GM12878 (cell line): Measurements from ENCODE around the gene GRM7. TPM values are rescaled to one million over a fixed set of nuclear protein-coding genes. Genes with fewer than 3 reads are reported as not detected.

Experiments
- ATAC-seq: fragments of 200-7000 bp; cut with Tn5 transposase; 3 replicates; pipeline ENCODE4 v1.9.1; 2020; ENCODE audit warnings: mild to moderate bottlenecking, moderate library complexity
- BruUV-seq: library from RNA; stranded (reverse); fragments of 400-500 nt; replicated peaks from 2 replicates; lab custom pipeline; 2021; lab: Mats Ljungman, UMichigan
- CTCF ChIA-PET: fragments of 300-600 bp; sonication (Branson Sonifier 250); formaldehyde crosslinking; extraction: SDS; loops from one replicate; lab custom pipeline; 2021; ENCODE audit warnings: inconsistent platforms; lab: Yijun Ruan, JAX
- POLR2A ChIA-PET: fragments of 350-600 bp; formaldehyde crosslinking; extraction: SDS; loops from one replicate; lab custom pipeline; 2021; ENCODE audit warnings: inconsistent platforms; lab: Charles Lee
- RAD21 ChIA-PET: fragments of 300-600 bp; sonication (Branson Sonifier 250); formaldehyde crosslinking; loops from one replicate; lab custom pipeline; 2023; ENCODE audit warnings: antibody characterized with exemption; ENCODE audit not compliant: unreplicated experiment; lab: Charles Lee
- SMC1A ChIA-PET: fragments of 300-600 bp; sonication (Branson Sonifier 250); formaldehyde crosslinking; loops from one replicate; lab custom pipeline; 2023; ENCODE audit not compliant: unreplicated experiment, uncharacterized antibody; lab: Charles Lee
- DNase-seq: peaks from one replicate; pipeline ENCODE4 v3.0.0-alpha.2; 2011; ENCODE audit warnings: low read depth, low spot score
- FAIRE-seq: peaks from 3 replicates; lab custom pipeline; 2011; peaks lifted over from hg19 to GRCh38; lab: Jason Lieb, UNC
- H2AFZ ChIP-seq: 2 replicates; pipeline ENCODE4 v1.6.0; 2011; ENCODE audit warnings: low read depth, low read length, control low read depth; ENCODE audit not compliant: control insufficient read depth
- H3K27ac ChIP-seq: 2 replicates; pipeline ENCODE4 v1.5.1; 2011; ENCODE audit warnings: control low read depth; ENCODE audit not compliant: control insufficient read depth, insufficient read depth
- H3K27me3 ChIP-seq, 2 experiments: replicated peaks in 1 of 2; 2 replicates each; pipeline versions ENCODE4 v1.6.0 to v1.6.1; 2011; ENCODE audit warnings: low read length in 1 of 2; ENCODE audit not compliant: control insufficient read depth in 2 of 2, insufficient read depth in 2 of 2
- H3K36me3 ChIP-seq, 2 experiments: 2 replicates each; pipeline ENCODE4 v1.5.1; 2011; ENCODE audit warnings: low read length in 1 of 2; ENCODE audit not compliant: control insufficient read depth in 2 of 2, insufficient read depth in 2 of 2
- H3K4me1 ChIP-seq: 2 replicates; pipeline ENCODE4 v1.6.1; 2011; ENCODE audit warnings: mild to moderate bottlenecking, low read length, moderate library complexity, mixed read lengths; ENCODE audit not compliant: control insufficient read depth, insufficient read depth
- H3K4me2 ChIP-seq: 2 replicates; pipeline ENCODE4 v1.6.0; 2011; ENCODE audit warnings: control low read depth; ENCODE audit not compliant: control insufficient read depth, insufficient read depth
- H3K4me3 ChIP-seq: fragments of 200-600 bp; sonication (generic); 2 replicates; pipeline ENCODE4 v1.5.1; 2016
- H3K79me2 ChIP-seq: 2 replicates; pipeline ENCODE4 v1.6.0; 2011; ENCODE audit warnings: low read length; ENCODE audit not compliant: control insufficient read depth, insufficient read depth
- H3K9ac ChIP-seq: 2 replicates; pipeline ENCODE4 v1.8.0; 2011; ENCODE audit warnings: low read length, control low read depth, mixed read lengths; ENCODE audit not compliant: control insufficient read depth, insufficient read depth
- H3K9me3 ChIP-seq: replicated peaks from 3 replicates; pipeline ENCODE4 v1.5.1; 2011; ENCODE audit warnings: mild to moderate bottlenecking, low read length; ENCODE audit not compliant: control insufficient read depth, insufficient read depth
- H4K20me1 ChIP-seq: 2 replicates; pipeline ENCODE4 v1.6.0; 2011; ENCODE audit not compliant: control insufficient read depth, insufficient read depth
- CTCF ChIP-seq, 3 experiments: IDR thresholded peaks in 2 of 3; conservative IDR thresholded peaks in 1 of 3; 2 replicates each; pipeline ENCODE4 v1.5.1; 2011; ENCODE audit warnings: low read depth in 3 of 3, low read length in 3 of 3, mild to moderate bottlenecking in 3 of 3, control low read depth in 2 of 3, moderate library complexity in 2 of 3, inconsistent platforms in 1 of 3, mixed read lengths in 1 of 3; ENCODE audit not compliant: control insufficient read depth in 2 of 3, insufficient read depth in 1 of 3; ENCODE audit errors: extremely low read depth in 1 of 3
- ESRRA ChIP-seq: IDR thresholded peaks from 2 replicates; pipeline ENCODE4 v1.6.1; 2012; ENCODE audit warnings: mild to moderate bottlenecking, low read length, improper control_type of control experiment
- RAD51 ChIP-seq: fragments of 450-650 bp; IDR thresholded peaks from 2 replicates; pipeline ENCODE4 v1.6.1; 2016; ENCODE audit warnings: moderate library complexity, mild to moderate bottlenecking, inconsistent platforms
- RELA ChIP-seq: fragments of 450-650 bp; IDR thresholded peaks from 2 replicates; pipeline ENCODE4 v1.8.0; 2014; ENCODE audit warnings: borderline replicate concordance; ENCODE audit not compliant: partially characterized antibody
- SIX5 ChIP-seq: IDR thresholded peaks from 2 replicates; pipeline ENCODE4 v1.6.1; 2011; ENCODE audit warnings: mild to moderate bottlenecking, low read depth, low read length, moderate library complexity; ENCODE audit not compliant: severe bottlenecking
- SKIL ChIP-seq: fragments of 450-650 bp; IDR thresholded peaks from 2 replicates; pipeline ENCODE4 v1.6.1; 2017; ENCODE audit warnings: mild to moderate bottlenecking, low read depth, inconsistent platforms; ENCODE audit not compliant: poor library complexity, severe bottlenecking
- TAF1 ChIP-seq: IDR thresholded peaks from 2 replicates; pipeline ENCODE4 v1.6.1; 2011; ENCODE audit warnings: mild to moderate bottlenecking, low read depth, low read length, borderline replicate concordance
- USF2 ChIP-seq: IDR thresholded peaks from 2 replicates; pipeline ENCODE4 v1.6.1; 2011; ENCODE audit warnings: low read depth, low read length, improper control_type of control experiment, borderline replicate concordance
- ZBTB11 ChIP-seq: fragments of 450-650 bp; formaldehyde crosslinking; IDR thresholded peaks from 2 replicates; pipeline ENCODE4 v1.5.0; 2022; ENCODE audit warnings: mild to moderate bottlenecking, missing genetic modification characterization
- ZNF24 ChIP-seq: fragments of 450-650 bp; IDR thresholded peaks from 2 replicates; pipeline ENCODE4 v1.6.1; 2017; ENCODE audit warnings: antibody characterized with exemption, mild to moderate bottlenecking
- ZSCAN29 ChIP-seq: fragments of 450-650 bp; IDR thresholded peaks from 2 replicates; pipeline ENCODE4 v1.6.1; 2017; ENCODE audit warnings: mild to moderate bottlenecking, moderate library complexity
- WGBS: methylation state at CpG from one replicate; pipeline ENCODE4 v1.1.6; 2016; ENCODE audit warnings: low lambda C conversion rate; ENCODE audit not compliant: insufficient replicate concordance, insufficient coverage; ENCODE audit errors: missing lambda C conversion rate; 5-methylcytosine and 5-hydroxymethylcytosine counted together
- in situ Hi-C: fragments of 300-500 bp; cut with MboI; formaldehyde crosslinking; loops from 9 replicates; pipeline ENCODE4 v1.14.3; 2018; ENCODE audit warnings: mixed read lengths
- intact Hi-C: fragments of 100-400 bp; cut with micrococcal nuclease; formaldehyde crosslinking; loops from one replicate; pipeline ENCODE4 v1.14.2; 2022; ENCODE audit not compliant: unreplicated experiment
- polyA plus RNA-seq, 11 experiments: library from polyadenylated mRNA; depleted of rRNA in 4 of 11; unstranded in 6 of 11; stranded (reverse) in 5 of 11; fragments of >200 nt; fragmentation: Nextera tagmentation in 4 of 11; fragmentation: Illumina TruSeq in 1 of 11; extraction: Ambion mirVana in 4 of 11; extraction: Trizol in 1 of 11; gene quantifications; 1 replicate in 1 of 11; 2 replicates in 10 of 11; pipeline versions ENCODE4 v1.2.1 to v1.2.3, GENCODE V29; 2011 to 2016; ENCODE audit warnings: inconsistent platforms in 2 of 11, missing spikeins in 2 of 11, low read depth in 1 of 11
- total RNA-seq, 4 experiments: library from RNA; depleted of rRNA in 3 of 4; stranded (reverse); fragments of >200 nt in 3 of 4; fragmentation: Illumina TruSeq in 1 of 4; extraction: Trizol in 1 of 4; gene quantifications; 2 replicates each; pipeline versions ENCODE4 v1.2.1 to v1.2.3, GENCODE V29; 2013 to 2021

GRM7 gene
- total and polyA plus RNA-seq, 10 of the 15 experiments (the other 5 are each of a cell fraction or from before 2014, with no cell fraction given), result not detected

- TF ChIP-seq CTCF (IDR thresholded peaks at IDR 0.05 in 2 of 3, conservative IDR thresholded peaks at IDR 0.05 in 1 of 3; ENCODE audit: control insufficient read depth in 2 of 3, extremely low read depth in 1 of 3, insufficient read depth in 1 of 3, low read depth in 3 of 3, low read length in 3 of 3), result no peak
- no peak for TF ChIP-seq ZBTB11 (CRISPR knock-in tag)
- TF ChIP-seq TAF1, result no peak
- no peak for TF ChIP-seq SIX5
- TF ChIP-seq ZNF24, result no peak
- no peak for TF ChIP-seq USF2
- no peak for TF ChIP-seq ZSCAN29
- no peak for TF ChIP-seq RELA
- TF ChIP-seq ESRRA, result no peak
- no peak for TF ChIP-seq SKIL
- no peak for TF ChIP-seq RAD51
- TF ChIP-seq, all 136 proteins: peak for 0
- H3K9me3 ChIP-seq, result no peaks in the 10 kb centered on the region
- H4K20me1 ChIP-seq, result no peaks in the 10 kb centered on the region
- ChIA-PET SMC1A (no interaction called here), RAD21 (no interaction called here), POLR2A (no interaction called here), CTCF (no interaction called here)
- H2AFZ ChIP-seq, result no peak overlapping the region
- BruUV-seq, result no TSS peak
- no peaks in the 10 kb centered on the region for H3K4me1 ChIP-seq
- H3K27ac ChIP-seq, result no peak overlapping the region
- intact Hi-C loops, result no loop called here
- FAIRE-seq, result no peak
- WGBS, result 14% methylated on average over 4 of the region's 4 CpGs
- H3K79me2 ChIP-seq, result no peaks in the 10 kb centered on the region
- H3K4me2 ChIP-seq, result no peak overlapping the region
- H3K4me3 ChIP-seq, result no peak overlapping the region
- no peaks in the 10 kb centered on the region for H3K27me3 ChIP-seq
- no peak overlapping the region for H3K9ac ChIP-seq
- no peaks in the 10 kb centered on the region for H3K36me3 ChIP-seq
- DNase-seq, result no peak
- in situ Hi-C loops, result no loop called here
- ATAC-seq, result no peak
These were observed 905.6 kb downstream of the GRM7 start for GRCh38 chr3:7766530-7766929.
